IPS-NIHi7 (cell line): ENCODE data around the gene ZMAT5.

Experiments
- DNase-seq: peaks from one replicate; pipeline ENCODE4 v3.0.0; 2012; ENCODE audit warnings: mixed read lengths; ENCODE audit errors: extremely low spot score

Gene ZMAT5

GRCh38 chr22:29766632-29767170 is at the start of gene ZMAT5:
TSS of gene ZMAT5 (minus strand) at chr22:29767007. CDS start at chr22:29748544, 18,463 bp downstream.
- peak; percentile 100 for DNase-seq

GRCh38 chr22:29816539-29816938 is 49.7 kb upstream of the ZMAT5 start:
- no peak for DNase-seq

- DNase-seq, result no peak
These were observed 49.3 kb upstream of the ZMAT5 start for GRCh38 chr22:29816128-29816527.

- no peak for DNase-seq
These were observed 48.8 kb upstream of the ZMAT5 start for GRCh38 chr22:29815580-29815979.

GRCh38 chr22:29814003-29814402 is 47.2 kb upstream of the ZMAT5 start:
- DNase-seq, result no peak

GRCh38 chr22:29813563-29813962 is 46.8 kb upstream of the ZMAT5 start:
- peak; percentile 55 for DNase-seq

GRCh38 chr22:29813126-29813525 is 46.3 kb upstream of the ZMAT5 start:
- no peak for DNase-seq

- DNase-seq, result no peak
These were observed 44.6 kb upstream of the ZMAT5 start for GRCh38 chr22:29811377-29811776.

- no peak for DNase-seq
These were observed 43.4 kb upstream of the ZMAT5 start for GRCh38 chr22:29810216-29810615.

GRCh38 chr22:29806196-29806595 is 39.4 kb upstream of the ZMAT5 start:
- no peak for DNase-seq

GRCh38 chr22:29804985-29805384 is 38.2 kb upstream of the ZMAT5 start:
- no peak for DNase-seq

GRCh38 chr22:29803190-29803589 is 36.4 kb upstream of the ZMAT5 start:
- no peak for DNase-seq

- DNase-seq, result no peak
These were observed 35.0 kb upstream of the ZMAT5 start for GRCh38 chr22:29801796-29802195.

GRCh38 chr22:29801153-29801552 is 34.3 kb upstream of the ZMAT5 start:
- DNase-seq, result no peak

- no peak for DNase-seq
These were observed 32.4 kb upstream of the ZMAT5 start for GRCh38 chr22:29799217-29799680.

- DNase-seq, result no peak
These were observed 32.0 kb upstream of the ZMAT5 start for GRCh38 chr22:29798801-29799200.

GRCh38 chr22:29798318-29798717 is 31.5 kb upstream of the ZMAT5 start:
- DNase-seq, result no peak

- no peak for DNase-seq
These were observed 30.5 kb upstream of the ZMAT5 start for GRCh38 chr22:29797351-29797750.

- no peak for DNase-seq
These were observed 28.9 kb upstream of the ZMAT5 start for GRCh38 chr22:29795663-29796062.

- no peak for DNase-seq
These were observed 26.6 kb upstream of the ZMAT5 start for GRCh38 chr22:29793396-29793795.

GRCh38 chr22:29790061-29790460 is 23.3 kb upstream of the ZMAT5 start:
- no peak for DNase-seq

GRCh38 chr22:29788339-29789279 is 21.8 kb upstream of the ZMAT5 start:
- DNase-seq, result no peak

- no peak for DNase-seq
These were observed 20.7 kb upstream of the ZMAT5 start for GRCh38 chr22:29787371-29787980.
